SIG-M5 treated with dmso at 0.1 percent for 504 hours (cell line): ENCODE results near the gene SLC19A1.

Experiments
- DNase-seq: peaks from one replicate; lab custom pipeline; 2025; ENCODE audit not compliant: unreplicated experiment; lab: John Stamatoyannopoulos, UW

The SLC19A1 gene

GRCh38 chr21:45494135-45494850, 47.9 kb downstream of the SLC19A1 start:
- DNase-seq = no peak

DNA sequence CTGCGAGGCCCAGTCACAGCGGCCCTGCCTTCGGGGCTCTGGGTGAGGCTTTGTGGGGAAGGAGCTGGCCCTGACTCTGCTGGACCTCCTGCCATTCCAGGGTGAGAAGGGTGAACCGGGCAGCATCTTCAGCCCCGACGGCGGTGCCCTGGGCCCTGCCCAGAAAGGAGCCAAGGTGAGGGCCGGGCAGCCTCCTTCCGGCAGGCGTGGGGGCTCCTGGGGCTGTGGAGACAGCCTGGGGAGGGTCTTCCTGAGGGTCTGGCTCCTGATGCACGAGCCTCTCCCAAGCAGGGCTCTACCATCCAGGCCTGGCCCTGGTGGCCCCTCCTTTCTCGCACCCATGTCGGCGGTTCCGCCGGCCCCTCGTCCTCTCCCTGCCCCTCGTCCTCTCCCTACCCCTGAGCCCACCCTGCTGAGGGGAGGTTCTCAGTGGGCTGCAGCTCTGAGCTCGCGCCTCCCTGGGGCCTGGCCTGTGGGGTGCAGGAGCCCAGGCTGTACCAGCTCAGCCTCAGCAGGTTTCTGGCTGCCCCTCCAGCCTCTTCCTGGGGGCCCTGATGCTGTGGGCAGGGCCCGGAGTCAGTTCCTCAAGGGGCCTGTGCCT, 48.7 kb downstream of the SLC19A1 start:
- DNase-seq = no peak

GRCh38 chr21:45492765-45493164, 49.5 kb downstream of the SLC19A1 start:
- DNase-seq = no peak

DNA sequence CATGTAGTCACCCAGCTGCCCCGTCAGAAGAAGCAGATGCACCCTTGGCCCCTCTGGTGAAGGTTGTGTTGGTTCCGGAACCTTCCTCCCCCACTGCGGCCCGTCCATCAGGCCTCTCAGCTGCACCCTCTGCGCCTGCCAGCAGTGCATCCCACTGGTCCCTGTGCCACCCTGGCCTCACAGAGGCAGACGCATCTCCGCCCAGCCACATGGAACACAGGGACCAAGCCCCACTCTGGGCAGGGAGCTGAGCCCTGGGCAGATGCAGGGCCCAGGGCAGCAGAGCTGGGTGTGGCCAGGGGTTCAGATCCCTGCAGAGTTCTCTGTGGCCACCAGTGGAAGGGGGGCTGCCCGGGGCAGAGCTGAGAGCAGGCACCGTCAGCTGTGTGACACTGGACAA, 50.6 kb downstream of the SLC19A1 start:
- no peak for DNase-seq

GRCh38 chr21:45491056-45491455, 51.2 kb downstream of the SLC19A1 start:
- DNase-seq = no peak

- DNase-seq = no peak
Observed at GRCh38 chr21:45490049-45490731, 52.0 kb downstream of the SLC19A1 start.

GRCh38 chr21:45489722-45489982, 52.6 kb downstream of the SLC19A1 start:
- DNase-seq = no peak

DNA sequence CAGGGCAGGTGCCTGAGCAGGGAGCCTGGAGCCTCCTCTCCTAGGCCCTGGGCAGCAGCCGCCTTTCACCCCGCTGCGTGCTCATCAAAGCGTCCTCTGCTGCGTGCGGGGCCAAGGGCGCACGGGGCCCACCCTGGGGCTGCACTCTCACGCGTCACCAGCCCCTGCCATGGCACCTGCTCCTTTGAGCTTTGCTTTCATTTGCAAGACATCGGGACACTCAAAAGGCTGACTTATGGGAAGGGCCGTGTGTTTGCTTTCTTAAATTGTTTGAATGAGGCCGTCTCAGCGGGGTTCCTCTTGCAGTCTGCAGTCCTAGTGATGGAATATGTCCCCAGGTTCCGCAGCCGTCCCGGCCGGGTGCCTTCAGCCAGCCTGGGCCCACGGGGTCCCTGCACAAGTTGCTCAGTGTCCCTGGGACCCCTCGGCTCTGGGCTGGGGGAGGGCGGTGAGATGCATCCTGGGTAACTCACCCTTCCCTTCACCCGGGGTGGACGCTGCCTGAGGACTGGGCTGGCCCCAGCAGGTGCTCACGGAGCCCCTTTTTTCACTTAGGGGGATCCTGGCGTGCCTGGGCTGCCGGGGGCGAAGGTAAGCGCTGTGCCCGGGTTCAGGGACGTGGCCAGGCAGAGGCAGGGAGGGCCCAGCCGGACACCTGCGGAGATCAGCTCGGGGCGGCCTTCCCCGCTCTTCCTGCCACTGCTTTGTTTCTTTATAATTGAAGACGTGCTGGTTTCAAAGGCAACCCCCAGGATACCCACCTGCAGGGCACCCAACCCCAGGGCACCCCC, 53.1 kb downstream of the SLC19A1 start:
- no peak for DNase-seq

- no peak for DNase-seq
Observed at GRCh38 chr21:45487891-45488600, 54.2 kb downstream of the SLC19A1 start.

DNA sequence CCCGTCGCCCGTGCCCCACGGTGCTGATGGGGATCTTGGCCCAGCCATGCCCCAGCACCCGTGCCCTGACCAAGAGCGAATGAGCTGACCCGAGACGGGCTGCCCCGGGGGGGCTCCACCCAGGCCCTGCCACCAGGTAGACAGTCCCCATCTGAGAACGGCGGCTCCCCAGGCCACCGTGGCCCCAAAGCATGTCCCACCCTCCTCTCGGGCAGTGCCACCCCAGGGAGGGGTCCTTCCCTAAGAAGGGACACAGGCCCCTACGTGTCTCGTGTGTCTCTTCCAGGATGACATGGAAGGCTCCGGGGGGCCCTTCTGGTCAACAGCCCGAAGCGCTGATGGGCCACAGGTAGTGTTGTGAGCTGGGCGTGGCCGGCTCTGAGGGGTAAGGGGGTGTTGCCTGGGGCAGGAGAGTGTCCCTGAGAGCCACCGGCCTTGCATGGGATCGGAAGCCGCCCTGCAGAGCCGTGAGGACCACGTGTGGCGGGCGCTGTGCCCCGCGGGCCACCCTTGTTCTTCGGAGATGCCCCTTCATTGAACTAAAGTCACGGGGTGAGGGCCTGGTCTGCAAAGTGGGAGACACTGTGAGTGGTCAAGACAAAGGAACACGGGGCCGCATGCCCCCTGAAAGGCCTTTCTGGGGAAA, 55.0 kb downstream of the SLC19A1 start:
- no peak for DNase-seq

DNA sequence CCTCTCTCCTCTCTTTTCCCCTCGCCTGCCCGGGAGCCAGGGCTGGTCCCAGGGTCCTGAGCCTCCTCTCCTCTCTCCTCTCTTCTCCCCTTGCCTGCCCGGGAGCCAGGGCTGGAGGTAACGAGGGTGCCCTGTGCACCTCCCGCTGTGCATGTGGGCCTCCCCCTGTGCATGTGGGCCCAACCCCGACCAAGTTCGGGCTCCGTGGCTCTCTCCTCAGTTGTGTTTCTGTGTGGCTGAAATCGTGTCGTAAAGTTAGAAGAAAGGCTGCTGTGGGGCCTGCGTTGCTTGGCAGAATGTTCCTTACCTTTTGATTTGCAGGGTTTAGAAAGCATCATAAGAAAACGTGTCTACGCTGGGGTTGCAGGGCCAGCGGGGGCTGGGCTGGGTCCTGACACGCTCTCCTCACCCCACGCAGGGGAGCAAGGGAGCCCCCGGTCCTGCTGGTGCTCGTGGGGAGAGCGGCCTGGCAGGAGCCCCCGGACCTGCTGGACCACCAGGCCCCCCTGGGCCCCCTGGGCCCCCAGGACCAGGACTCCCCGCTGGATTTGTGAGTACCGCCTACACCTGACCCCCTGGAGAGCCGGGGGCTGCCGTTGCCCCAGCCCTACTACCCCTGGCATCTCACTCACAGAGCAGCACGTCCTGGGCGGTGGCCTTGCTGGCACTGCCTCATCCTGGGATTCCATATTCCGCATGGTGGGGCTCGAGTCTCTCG, 55.6 kb downstream of the SLC19A1 start:
- no peak for DNase-seq

DNA sequence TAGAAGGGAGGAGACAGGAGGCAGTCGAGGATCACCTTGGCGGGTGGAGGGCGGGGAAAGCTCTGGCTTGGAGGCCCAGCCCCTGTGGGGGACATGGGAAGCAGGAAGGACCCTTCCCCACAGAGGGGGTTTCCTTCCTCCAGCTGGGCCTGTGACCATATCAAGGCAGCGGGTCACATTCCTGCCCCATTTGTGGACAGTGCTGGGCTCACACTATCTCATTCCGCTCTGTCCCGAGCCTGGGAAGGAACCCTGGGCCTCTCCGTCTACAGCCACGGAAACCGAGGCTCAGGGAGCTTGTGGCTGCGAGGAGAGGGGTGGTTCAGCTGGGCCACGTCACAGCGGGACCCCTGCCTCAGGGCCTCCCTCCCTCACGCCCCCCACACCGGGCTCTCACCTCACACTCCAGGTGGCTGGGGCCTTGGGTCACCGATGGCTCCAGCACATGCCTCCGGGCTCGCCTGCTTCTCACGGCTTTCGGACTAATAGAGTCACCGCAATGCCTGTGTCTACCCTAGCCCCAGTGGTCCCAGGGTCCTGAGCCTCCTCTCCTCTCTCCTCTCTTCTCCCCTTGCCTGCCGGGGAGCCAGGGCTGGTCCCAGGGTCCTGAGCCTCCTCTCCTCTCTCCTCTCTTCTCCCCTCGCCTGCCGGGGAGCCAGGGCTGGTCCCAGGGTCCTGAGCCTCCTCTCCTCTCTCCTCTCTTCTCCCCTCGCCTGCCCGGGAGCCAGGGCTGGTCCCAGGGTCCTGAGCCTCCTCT, 56.4 kb downstream of the SLC19A1 start:
- no peak for DNase-seq

GRCh38 chr21:45484318-45484717, 57.9 kb downstream of the SLC19A1 start:
- no peak for DNase-seq

GRCh38 chr21:45482899-45483821, 59.1 kb downstream of the SLC19A1 start:
- peak; percentile 20 for DNase-seq

DNA sequence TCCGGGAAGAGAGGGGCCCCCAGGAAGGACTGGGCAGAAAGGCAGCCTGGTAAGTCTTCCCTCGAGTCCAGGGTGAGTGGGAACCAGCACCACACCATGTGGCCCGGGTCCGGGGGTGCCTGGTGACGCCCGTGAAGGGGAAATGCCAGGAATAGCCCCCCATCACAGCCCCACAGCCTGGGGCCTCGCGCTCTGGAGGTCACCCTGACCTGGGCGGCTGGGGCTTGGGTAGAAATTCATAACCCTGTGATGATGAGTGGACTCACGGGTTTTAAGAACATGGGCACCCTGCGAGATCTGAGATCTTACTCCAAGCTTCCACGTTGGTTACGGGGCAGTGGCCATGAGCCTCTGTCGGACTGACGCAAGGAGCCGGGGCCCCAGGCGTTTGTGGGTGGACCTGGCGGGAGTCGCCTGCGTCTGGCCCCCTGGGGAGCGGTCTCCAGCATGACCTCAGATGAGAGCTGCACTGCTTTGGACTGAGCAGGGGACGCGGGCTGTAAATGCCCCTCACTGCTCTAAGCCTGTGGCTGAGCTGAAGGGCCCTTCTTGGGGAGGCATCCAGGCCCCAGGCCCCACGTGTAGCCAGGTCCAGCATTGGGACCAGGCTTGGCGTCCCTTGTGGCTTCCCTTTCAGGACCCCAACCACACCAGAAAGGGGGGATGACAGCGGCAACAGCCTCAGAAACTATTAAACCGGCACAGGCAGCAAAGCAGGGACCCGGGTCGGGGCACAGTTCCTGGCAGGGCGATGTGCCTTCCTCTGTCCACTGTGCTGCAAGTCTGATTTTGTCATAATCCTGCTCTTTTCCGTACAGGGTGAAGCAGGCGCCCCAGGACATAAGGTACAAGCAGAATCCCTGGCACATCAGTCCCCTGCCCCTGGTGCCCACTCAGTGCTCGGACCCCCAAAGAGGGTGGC, 60.0 kb downstream of the SLC19A1 start:
- no peak for DNase-seq

DNA sequence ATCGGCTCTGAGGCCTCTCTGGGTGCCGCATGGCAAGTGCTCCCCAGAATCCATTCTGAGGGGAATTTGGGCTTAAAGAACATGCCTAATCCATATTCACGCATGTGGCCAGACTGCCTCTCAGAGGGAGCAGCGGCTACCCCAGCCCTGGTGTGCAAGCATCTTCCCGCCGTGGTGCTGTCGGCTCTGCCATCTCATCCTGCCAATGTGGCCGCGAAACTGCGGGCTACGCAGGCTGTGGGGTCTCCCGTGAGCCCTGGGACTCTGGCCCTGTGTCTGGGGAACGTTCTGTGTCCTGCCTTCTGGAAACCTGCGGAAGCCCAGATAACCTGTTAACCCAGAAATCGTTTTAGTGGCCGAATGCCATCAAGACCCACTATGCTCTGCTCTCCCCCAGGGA, 60.7 kb downstream of the SLC19A1 start:
- DNase-seq = no peak
